AG04449 (cell line): ENCODE data around the gene PDE11A.

ENCODE experiments used
- CTCF ChIA-PET: fragments of 350-600 bp; formaldehyde crosslinking; extraction: SDS; loops from one replicate; lab custom pipeline; 2021; ENCODE audit warnings: antibody characterized with exemption; lab: Yijun Ruan, JAX
- POLR2A ChIA-PET: fragments of 400-600, 350-600 bp; formaldehyde crosslinking; extraction: SDS; loops from one replicate; lab custom pipeline; 2020; ENCODE audit warnings: antibody characterized with exemption, inconsistent platforms; lab: Yijun Ruan, JAX
- DNase-seq: peaks from one replicate; pipeline ENCODE4 v3.0.0-alpha.2; 2010; ENCODE audit warnings: low read depth, low spot score
- H3K4me3 ChIP-seq: 2 replicates; pipeline ENCODE4 v1.5.1; 2011; ENCODE audit warnings: low read depth, mild to moderate bottlenecking, control low read depth, low read length
- TF ChIP-seq, protein P1 (sequence below): IDR thresholded peaks from one replicate; pipeline ENCODE4 v1.5.1; 2011; ENCODE audit warnings: mild to moderate bottlenecking, moderate library complexity, low read length, control low read depth, inconsistent platforms; ENCODE audit not compliant: insufficient read depth; ENCODE audit errors: missing control alignments

PDE11A gene

DNA sequence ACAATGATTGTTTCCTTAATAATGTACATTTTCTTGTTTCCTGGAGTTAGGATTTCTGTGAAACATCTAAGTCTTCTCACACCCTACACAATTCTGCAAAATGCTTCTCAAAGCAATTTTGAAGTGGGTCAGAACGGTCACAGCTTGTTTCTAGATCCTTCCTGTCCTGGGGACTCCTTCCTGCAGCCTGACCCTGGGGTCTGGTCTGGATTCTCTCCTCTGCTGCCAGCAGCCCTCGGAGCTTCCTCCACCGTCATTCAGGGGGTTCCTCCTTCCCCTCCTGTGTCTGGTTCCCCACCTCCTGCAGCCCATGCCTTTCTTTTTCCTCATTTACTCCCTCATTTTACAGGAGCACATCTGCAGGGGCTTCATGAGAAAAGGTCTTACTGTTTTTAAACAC lies 357.9 kb downstream of the PDE11A start:
- DNase-seq: no peak
- POLR2A ChIA-PET: no interaction called here
- CTCF ChIA-PET: interaction anchor here (1.8 to 2.0 kb wide), 2 partner anchors 8 to 10 kb away, joined by 5 to 6 read pairs; no protein-coding TSS in a partner anchor
- no peak overlapping the region for H3K4me3 ChIP-seq
- TF ChIP-seq, protein P1, sequence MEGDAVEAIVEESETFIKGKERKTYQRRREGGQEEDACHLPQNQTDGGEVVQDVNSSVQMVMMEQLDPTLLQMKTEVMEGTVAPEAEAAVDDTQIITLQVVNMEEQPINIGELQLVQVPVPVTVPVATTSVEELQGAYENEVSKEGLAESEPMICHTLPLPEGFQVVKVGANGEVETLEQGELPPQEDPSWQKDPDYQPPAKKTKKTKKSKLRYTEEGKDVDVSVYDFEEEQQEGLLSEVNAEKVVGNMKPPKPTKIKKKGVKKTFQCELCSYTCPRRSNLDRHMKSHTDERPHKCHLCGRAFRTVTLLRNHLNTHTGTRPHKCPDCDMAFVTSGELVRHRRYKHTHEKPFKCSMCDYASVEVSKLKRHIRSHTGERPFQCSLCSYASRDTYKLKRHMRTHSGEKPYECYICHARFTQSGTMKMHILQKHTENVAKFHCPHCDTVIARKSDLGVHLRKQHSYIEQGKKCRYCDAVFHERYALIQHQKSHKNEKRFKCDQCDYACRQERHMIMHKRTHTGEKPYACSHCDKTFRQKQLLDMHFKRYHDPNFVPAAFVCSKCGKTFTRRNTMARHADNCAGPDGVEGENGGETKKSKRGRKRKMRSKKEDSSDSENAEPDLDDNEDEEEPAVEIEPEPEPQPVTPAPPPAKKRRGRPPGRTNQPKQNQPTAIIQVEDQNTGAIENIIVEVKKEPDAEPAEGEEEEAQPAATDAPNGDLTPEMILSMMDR: no peak

DNA sequence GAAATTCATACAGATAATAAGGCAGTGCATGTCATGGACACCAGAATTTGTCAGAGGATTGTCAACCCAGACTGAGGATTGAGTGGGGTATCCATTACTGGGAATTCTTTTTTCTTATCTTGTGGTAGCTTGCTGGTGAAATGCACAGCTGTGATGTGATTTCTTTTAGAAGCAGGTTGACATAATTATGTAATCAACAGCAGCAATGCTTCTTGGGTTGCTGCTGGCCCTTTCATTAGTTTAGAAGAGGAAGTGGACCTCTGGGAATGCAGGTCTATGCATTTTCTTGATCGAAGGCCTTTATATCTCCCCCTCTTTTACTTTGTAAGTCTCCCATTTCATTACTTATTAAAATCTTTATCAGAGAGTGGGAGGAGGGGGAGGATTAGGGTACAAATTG lies 360.1 kb downstream of the PDE11A start:
- ChIA-PET CTCF (interaction anchor here (2.1 kb wide), 1 partner anchor 11 kb away, joined by 5 read pairs; no protein-coding TSS in a partner anchor), POLR2A (no interaction called here)
- DNase-seq: no peak
- H3K4me3 ChIP-seq: no peak overlapping the region
- TF ChIP-seq, protein P1: no peak

DNA sequence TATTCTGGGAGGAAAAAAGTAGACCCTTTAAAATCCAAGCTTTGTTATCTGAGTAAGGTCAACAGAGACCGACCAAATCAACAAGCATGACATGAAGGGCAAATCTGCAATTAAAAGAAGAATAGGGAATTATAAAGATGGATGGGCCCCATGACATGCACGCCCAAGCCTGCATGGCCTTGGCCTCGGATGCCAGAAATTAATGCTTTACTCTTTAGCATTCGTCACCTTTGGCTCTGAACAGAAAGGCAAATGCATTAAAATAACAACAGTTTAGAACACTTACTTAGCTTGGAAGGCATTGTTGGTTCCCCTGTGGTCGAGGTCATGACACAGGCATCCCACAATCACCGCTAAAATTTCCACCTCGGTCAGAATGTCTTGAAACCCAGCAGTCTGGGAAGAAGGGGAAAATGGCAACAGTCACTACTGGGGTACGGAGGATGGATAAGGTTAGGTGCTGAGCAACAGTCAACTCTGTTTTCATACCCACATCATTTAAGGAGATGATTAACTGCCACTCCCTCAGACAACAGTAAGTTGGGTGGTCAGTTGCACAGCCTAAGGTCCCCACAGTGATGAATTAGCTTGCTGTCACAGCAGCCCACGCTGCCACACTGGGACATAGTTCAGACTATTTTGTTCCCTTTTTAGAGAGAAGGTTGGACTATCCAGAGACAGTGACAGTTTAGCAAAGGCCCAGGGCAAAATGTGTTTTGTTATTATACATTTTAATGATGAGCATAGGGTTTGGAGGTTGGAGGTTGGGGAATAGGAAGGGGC lies 360.9 kb downstream of the PDE11A start:
- no peak overlapping the region for H3K4me3 ChIP-seq
- TF ChIP-seq, protein P1: no peak
- POLR2A ChIA-PET: no interaction called here
- no peak for DNase-seq
- CTCF ChIA-PET: interaction anchor here (1.0 to 2.1 kb wide), 2 partner anchors 12 to 51 kb away, joined by 3 to 5 read pairs; no protein-coding TSS in a partner anchor

DNA sequence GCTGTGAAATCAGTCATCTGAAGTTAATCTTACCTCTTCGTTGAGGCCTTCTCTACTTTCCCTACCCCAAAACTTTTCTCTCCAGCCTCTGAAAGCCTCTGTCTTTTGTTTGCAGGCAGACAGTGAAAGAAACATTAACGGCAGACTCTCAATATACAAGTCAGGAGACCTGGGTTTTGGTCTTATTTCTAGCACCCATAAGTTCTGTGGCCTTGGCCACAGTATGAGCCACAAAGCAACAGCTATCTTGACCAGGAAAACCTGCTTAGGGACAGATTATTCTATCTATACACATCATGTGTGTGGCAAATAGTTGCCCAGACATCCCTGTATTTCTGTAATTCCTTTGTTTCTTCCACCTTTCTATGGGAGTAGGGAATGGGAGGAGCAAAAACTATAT lies 361.7 kb downstream of the PDE11A start:
- DNase-seq: no peak
- TF ChIP-seq, protein P1: no peak
- CTCF ChIA-PET: interaction anchor here (1.0 to 2.1 kb wide), 2 partner anchors 13 to 52 kb away, joined by 3 to 5 read pairs; no protein-coding TSS in a partner anchor
- POLR2A ChIA-PET: no interaction called here
- no peak overlapping the region for H3K4me3 ChIP-seq

DNA sequence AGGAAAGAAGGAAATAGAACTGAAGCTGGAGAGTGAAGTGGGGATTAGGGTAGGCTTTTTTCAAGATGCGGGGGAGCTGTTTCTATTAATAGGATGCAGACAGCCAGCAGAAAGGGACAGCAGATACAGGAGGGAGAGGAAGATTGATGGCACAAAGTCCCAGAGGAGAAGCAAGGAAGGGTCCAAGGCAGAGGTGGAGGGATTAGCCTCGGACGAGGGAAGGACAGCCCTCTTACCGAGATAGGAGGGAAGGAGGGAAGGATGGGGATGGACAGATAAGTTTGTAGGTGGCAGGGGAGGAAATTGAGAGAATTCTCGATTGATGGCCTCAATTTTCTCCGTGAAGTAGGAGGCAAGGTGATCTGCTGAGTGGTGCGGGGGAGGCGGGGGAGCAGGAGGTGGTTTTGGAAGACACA lies 362.6 kb downstream of the PDE11A start:
- ChIA-PET POLR2A (no interaction called here), CTCF (no interaction called here)
- TF ChIP-seq, protein P1: no peak
- DNase-seq: no peak
- no peak overlapping the region for H3K4me3 ChIP-seq

DNA sequence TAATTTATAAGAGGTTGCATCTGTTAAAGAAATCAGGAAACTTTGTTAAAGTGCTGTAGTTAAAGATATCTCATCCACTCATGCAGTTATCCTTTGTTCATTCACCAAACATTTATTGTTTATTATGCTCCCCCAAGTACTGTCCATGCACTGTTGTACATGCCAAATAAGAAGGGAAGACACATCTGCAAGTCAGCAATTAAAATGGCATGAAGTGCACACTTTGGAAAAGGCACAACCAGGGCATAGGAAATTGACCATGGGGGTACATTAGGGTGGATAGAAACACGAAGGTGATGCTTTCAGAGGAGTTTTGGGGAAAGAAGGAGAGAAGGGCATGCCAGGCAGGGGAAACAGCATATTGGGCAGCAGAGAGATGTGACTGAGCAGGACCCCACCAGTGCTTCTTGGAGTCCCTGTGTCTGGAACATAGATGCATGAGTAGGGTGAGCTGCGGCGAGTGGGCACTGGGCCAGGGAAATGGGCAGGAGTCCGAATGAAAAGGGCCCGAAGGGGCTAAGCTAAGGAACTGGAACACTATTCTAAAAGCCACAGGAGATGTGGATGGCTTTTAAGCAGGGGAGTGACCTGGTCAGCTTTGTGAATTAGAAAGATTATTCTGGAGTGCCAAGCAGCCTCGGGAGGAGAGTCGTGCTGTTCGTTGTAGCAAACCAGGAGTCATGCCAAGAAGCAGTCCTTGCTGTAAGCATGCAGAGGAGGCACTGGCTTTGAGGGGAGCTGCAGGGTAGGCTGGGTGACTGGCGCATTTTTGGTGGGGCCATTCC lies 363.7 kb downstream of the PDE11A start:
- CTCF ChIA-PET: no interaction called here
- TF ChIP-seq, protein P1: no peak
- POLR2A ChIA-PET: no interaction called here
- no peak overlapping the region for H3K4me3 ChIP-seq
- DNase-seq: no peak
